GM21717 (cell line): Measurements from ENCODE around the gene RASL10B.

Experiments used
- ATAC-seq: cut with Tn5 transposase; IDR thresholded peaks from one replicate; pipeline ENCODE4 v1.9.1; 2021; ENCODE audit warnings: mild to moderate bottlenecking, moderate library complexity; ENCODE audit not compliant: unreplicated experiment

The RASL10B gene

GRCh38 chr17:35791681-35792350, 60.4 kb downstream of the RASL10B start:
- ATAC-seq, result no peak
